Epithelial cell of esophagus (primary cell): ENCODE measurements around the gene ZNF516.

Source experiments
- DNase-seq: peaks from one replicate; pipeline ENCODE4 v3.0.0; 2010; ENCODE audit warnings: low read depth
- H3K4me3 ChIP-seq: 2 replicates; pipeline ENCODE4 v1.5.1; 2011; ENCODE audit warnings: mild to moderate bottlenecking, low read length, control low read depth
- CTCF ChIP-seq: IDR thresholded peaks from 2 replicates; pipeline ENCODE4 v1.5.1; 2011; ENCODE audit warnings: low read depth, mild to moderate bottlenecking, low read length, control low read depth, inconsistent platforms; ENCODE audit not compliant: insufficient read depth; ENCODE audit errors: missing control alignments

ZNF516 gene

GRCh38 chr18:76490670-76491472, 4.2 kb downstream of the ZNF516 start:
- peak; percentile 73 for DNase-seq
- H3K4me3 ChIP-seq: peak overlapping the region; percentile 74
- no peak for TF ChIP-seq CTCF

- peak overlapping the region; percentile 74 for H3K4me3 ChIP-seq
- TF ChIP-seq CTCF: no peak
- DNase-seq: no peak
Measured at GRCh38 chr18:76490033-76490432, 5.0 kb downstream of the ZNF516 start.

GRCh38 chr18:76489081-76489480, 6.0 kb downstream of the ZNF516 start:
- peak; percentile 43 for DNase-seq
- peak overlapping the region; percentile 6 for H3K4me3 ChIP-seq
- no peak for TF ChIP-seq CTCF

- DNase-seq: peak; percentile 28
- H3K4me3 ChIP-seq: no peak overlapping the region
- no peak for TF ChIP-seq CTCF
Measured at GRCh38 chr18:76488190-76488589, 6.9 kb downstream of the ZNF516 start.

GRCh38 chr18:76487782-76488181, 7.3 kb downstream of the ZNF516 start:
- no peak for TF ChIP-seq CTCF
- no peak overlapping the region for H3K4me3 ChIP-seq
- no peak for DNase-seq

- H3K4me3 ChIP-seq: no peak overlapping the region
- no peak for TF ChIP-seq CTCF
Measured at GRCh38 chr18:76487070-76487469, 8.0 kb downstream of the ZNF516 start.

GRCh38 chr18:76486574-76486973, 8.5 kb downstream of the ZNF516 start:
- no peak for TF ChIP-seq CTCF
- H3K4me3 ChIP-seq: no peak overlapping the region
- DNase-seq: no peak

More at GRCh38 chr18:76487070-76487469, 8.0 kb downstream of the ZNF516 start:
- DNase-seq: no peak
